ENCODE data around the gene IL4.

Gene IL4

DNA sequence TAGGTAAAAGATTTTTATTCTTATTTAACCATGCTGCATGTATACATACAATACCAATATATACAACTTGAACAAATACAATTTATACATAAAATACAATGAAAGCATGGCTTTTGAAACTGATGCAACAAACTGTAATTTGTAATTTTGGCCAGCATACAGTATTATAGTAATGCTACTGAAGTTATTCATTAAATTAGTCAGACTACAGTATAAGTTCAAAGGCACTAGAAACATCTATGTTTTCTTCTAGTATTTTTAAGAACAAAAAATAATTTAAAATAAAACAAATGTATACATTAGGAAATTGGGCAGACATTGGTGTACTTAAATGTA lies 18.8 kb downstream of the IL4 start:
- no peaks in the 10 kb centered on the region for H3K9me3 ChIP-seq (ENCODE audit: insufficient read depth, low read length)
- H4K20me1 ChIP-seq (ENCODE audit: low read depth, low read length) = no peaks in the 10 kb centered on the region
- H3K27ac ChIP-seq (ENCODE audit: low read depth, low read length) = no peak overlapping the region
- H3K36me3 ChIP-seq (ENCODE audit: low read length) = no peaks in the 10 kb centered on the region
- H3F3A ChIP-seq (ENCODE audit: insufficient read depth) = no peaks in the 10 kb centered on the region
- no peak overlapping the region for H3K9ac ChIP-seq (ENCODE audit: low read length)
- H3K79me2 ChIP-seq (ENCODE audit: insufficient read depth, low read length) = no peaks in the 10 kb centered on the region
- no peak overlapping the region for H2AFZ ChIP-seq (ENCODE audit: low read depth, low read length, severe bottlenecking)
- no peaks in the 10 kb centered on the region for H3K27me3 ChIP-seq (ENCODE audit: low read length)
- H3K9me2 ChIP-seq (replicated peaks; ENCODE audit: insufficient read depth, low read length) = no peaks in the 10 kb centered on the region
- H3K4me3 ChIP-seq (ENCODE audit: insufficient read depth, low read length, poor library complexity, severe bottlenecking) = no peak overlapping the region
- no peak for TF ChIP-seq EZH2phosphoT487 (conservative IDR thresholded peaks at IDR 0.05; ENCODE audit: low read length)
- TF ChIP-seq, protein P1, sequence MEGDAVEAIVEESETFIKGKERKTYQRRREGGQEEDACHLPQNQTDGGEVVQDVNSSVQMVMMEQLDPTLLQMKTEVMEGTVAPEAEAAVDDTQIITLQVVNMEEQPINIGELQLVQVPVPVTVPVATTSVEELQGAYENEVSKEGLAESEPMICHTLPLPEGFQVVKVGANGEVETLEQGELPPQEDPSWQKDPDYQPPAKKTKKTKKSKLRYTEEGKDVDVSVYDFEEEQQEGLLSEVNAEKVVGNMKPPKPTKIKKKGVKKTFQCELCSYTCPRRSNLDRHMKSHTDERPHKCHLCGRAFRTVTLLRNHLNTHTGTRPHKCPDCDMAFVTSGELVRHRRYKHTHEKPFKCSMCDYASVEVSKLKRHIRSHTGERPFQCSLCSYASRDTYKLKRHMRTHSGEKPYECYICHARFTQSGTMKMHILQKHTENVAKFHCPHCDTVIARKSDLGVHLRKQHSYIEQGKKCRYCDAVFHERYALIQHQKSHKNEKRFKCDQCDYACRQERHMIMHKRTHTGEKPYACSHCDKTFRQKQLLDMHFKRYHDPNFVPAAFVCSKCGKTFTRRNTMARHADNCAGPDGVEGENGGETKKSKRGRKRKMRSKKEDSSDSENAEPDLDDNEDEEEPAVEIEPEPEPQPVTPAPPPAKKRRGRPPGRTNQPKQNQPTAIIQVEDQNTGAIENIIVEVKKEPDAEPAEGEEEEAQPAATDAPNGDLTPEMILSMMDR (IDR thresholded peaks at IDR 0.05; ENCODE audit: insufficient read depth, low read length, poor library complexity, severe bottlenecking) = no peak
- no peak overlapping the region for H3K4me2 ChIP-seq (ENCODE audit: low read depth, low read length, poor library complexity, severe bottlenecking)

DNA sequence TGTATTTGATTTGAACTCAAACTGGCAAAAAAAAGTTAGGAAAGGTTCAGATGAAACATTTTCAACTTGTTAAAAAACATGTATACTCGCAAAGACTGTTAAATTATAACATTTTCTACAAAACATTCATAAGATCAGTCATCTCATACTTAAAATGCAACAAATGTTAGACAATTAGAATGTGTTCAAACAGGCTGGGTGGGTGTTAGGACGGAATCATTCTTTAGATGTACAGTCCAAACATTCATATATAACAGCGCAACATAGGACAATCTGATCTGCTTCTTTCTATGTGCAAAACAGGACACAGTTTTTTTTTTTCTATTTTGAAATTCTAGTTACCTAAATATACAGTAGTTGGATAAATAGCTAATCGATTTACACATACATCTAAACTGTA lies 22.2 kb downstream of the IL4 start:
- Histone ChIP-seq H3K9ac (ENCODE audit: low read length) (no peak overlapping the region), H3K4me3 (ENCODE audit: insufficient read depth, low read length, poor library complexity, severe bottlenecking) (no peak overlapping the region), H3K27me3 (ENCODE audit: low read length) (no peaks in the 10 kb centered on the region), H3K36me3 (ENCODE audit: low read length) (no peaks in the 10 kb centered on the region), H3K9me3 (ENCODE audit: insufficient read depth, low read length) (no peaks in the 10 kb centered on the region), H3K9me2 (replicated peaks; ENCODE audit: insufficient read depth, low read length) (no peaks in the 10 kb centered on the region), H3K79me2 (ENCODE audit: insufficient read depth, low read length) (no peaks in the 10 kb centered on the region), H3K27ac (ENCODE audit: low read depth, low read length) (no peak overlapping the region), H3K4me2 (ENCODE audit: low read depth, low read length, poor library complexity, severe bottlenecking) (no peak overlapping the region), H4K20me1 (ENCODE audit: low read depth, low read length) (no peaks in the 10 kb centered on the region), H2AFZ (ENCODE audit: low read depth, low read length, severe bottlenecking) (no peak overlapping the region), H3F3A (ENCODE audit: insufficient read depth) (no peaks in the 10 kb centered on the region)
- TF ChIP-seq EZH2phosphoT487 (conservative IDR thresholded peaks at IDR 0.05; ENCODE audit: low read length) = no peak
- TF ChIP-seq, protein P1 (IDR thresholded peaks at IDR 0.05; ENCODE audit: insufficient read depth, low read length, poor library complexity, severe bottlenecking) = no peak

DNA sequence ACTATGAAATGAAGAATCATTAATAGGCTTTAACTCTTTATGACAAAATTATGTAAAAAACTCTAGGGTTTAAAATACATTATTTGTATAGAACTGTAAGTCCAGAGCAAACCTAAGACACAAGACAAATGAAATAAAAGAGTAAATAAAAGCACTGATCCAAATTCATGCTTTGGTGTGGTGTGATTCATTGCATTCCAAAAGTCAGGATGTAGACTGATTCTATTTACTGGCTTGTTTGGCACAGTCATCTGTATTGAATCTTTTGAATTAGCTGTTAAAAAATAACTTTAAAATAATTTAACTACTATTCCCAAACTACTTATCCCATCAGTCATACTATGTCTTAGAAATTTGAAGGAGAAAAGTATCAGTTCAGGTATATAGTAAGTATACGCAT lies 31.1 kb downstream of the IL4 start:
- no peaks in the 10 kb centered on the region for H3K9me2 ChIP-seq (replicated peaks; ENCODE audit: insufficient read depth, low read length)
- no peak overlapping the region for H3K4me2 ChIP-seq (ENCODE audit: low read depth, low read length, poor library complexity, severe bottlenecking)
- 0 out of 2 replicates have a peak, but pooled peaks cover 7% of the 10 kb centered on the region for H3F3A ChIP-seq (ENCODE audit: insufficient read depth)
- H3K79me2 ChIP-seq (ENCODE audit: insufficient read depth, low read length) = no peaks in the 10 kb centered on the region
- H2AFZ ChIP-seq (ENCODE audit: low read depth, low read length, severe bottlenecking) = no peak overlapping the region
- no peaks in the 10 kb centered on the region; the same call in 1 of the 2 replicates for H3K36me3 ChIP-seq (ENCODE audit: low read length)
- H3K9ac ChIP-seq (ENCODE audit: low read length) = no peak overlapping the region
- no peak overlapping the region for H3K27ac ChIP-seq (ENCODE audit: low read depth, low read length)
- H4K20me1 ChIP-seq (ENCODE audit: low read depth, low read length) = no peaks in the 10 kb centered on the region
- H3K27me3 ChIP-seq (ENCODE audit: low read length) = no peaks in the 10 kb centered on the region
- H3K9me3 ChIP-seq (ENCODE audit: insufficient read depth, low read length) = no peaks in the 10 kb centered on the region
- H3K4me3 ChIP-seq (ENCODE audit: insufficient read depth, low read length, poor library complexity, severe bottlenecking) = no peak overlapping the region
- TF ChIP-seq, protein P1 (IDR thresholded peaks at IDR 0.05; ENCODE audit: insufficient read depth, low read length, poor library complexity, severe bottlenecking) = no peak
- TF ChIP-seq EZH2phosphoT487 (conservative IDR thresholded peaks at IDR 0.05; ENCODE audit: low read length) = no peak

All from SU-DHL-6 (cell line).